Stimulated activated CD8-positive, alpha-beta memory T cell treated with anti-CD3 and anti-CD28 coated beads, Interleukin-12 subunit alpha, Interleukin-12 subunit beta, amount 100 ng/mL, for 1 hour (primary cell): ENCODE data around the gene MEF2A.

Source experiments
- DNase-seq: peaks from one replicate; pipeline ENCODE4 v3.0.0-alpha.2; 2020; ENCODE audit warnings: low read depth

MEF2A gene

GRCh38 chr15:99706557-99707303, 140.9 kb downstream of the MEF2A start:
- no peak for DNase-seq

- no peak for DNase-seq
Measured at GRCh38 chr15:99707473-99708270, 141.9 kb downstream of the MEF2A start.

- DNase-seq = no peak
Measured at GRCh38 chr15:99708563-99708962, 142.8 kb downstream of the MEF2A start.

GRCh38 chr15:99709243-99709986, 143.6 kb downstream of the MEF2A start:
- no peak for DNase-seq

- DNase-seq = no peak
Measured at GRCh38 chr15:99711625-99712024, 145.8 kb downstream of the MEF2A start.

GRCh38 chr15:99712415-99712814, 146.6 kb downstream of the MEF2A start:
- no peak for DNase-seq

- DNase-seq = no peak
Measured at GRCh38 chr15:99716540-99717095, 150.8 kb downstream of the MEF2A start.

- DNase-seq = no peak
Measured at GRCh38 chr15:99717161-99718009, 151.6 kb downstream of the MEF2A start.

- no peak for DNase-seq
Measured at GRCh38 chr15:99718421-99718820, 152.6 kb downstream of the MEF2A start.

GRCh38 chr15:99719096-99719541, 153.3 kb downstream of the MEF2A start:
- DNase-seq = no peak

- DNase-seq = no peak
Measured at GRCh38 chr15:99720533-99720932, 154.7 kb downstream of the MEF2A start.

- no peak for DNase-seq
Measured at GRCh38 chr15:99721104-99721778, 155.5 kb downstream of the MEF2A start.

- DNase-seq = no peak
Measured at GRCh38 chr15:99721896-99722295, 156.1 kb downstream of the MEF2A start.

GRCh38 chr15:99722406-99722805, 156.6 kb downstream of the MEF2A start:
- DNase-seq = no peak

GRCh38 chr15:99726333-99726732, 160.5 kb downstream of the MEF2A start:
- DNase-seq = no peak

GRCh38 chr15:99727330-99727729, 161.5 kb downstream of the MEF2A start:
- no peak for DNase-seq

GRCh38 chr15:99727733-99728132, 161.9 kb downstream of the MEF2A start:
- no peak for DNase-seq

- no peak for DNase-seq
Measured at GRCh38 chr15:99728916-99729315, 163.1 kb downstream of the MEF2A start.

- no peak for DNase-seq
Measured at GRCh38 chr15:99729327-99729726, 163.5 kb downstream of the MEF2A start.

GRCh38 chr15:99729920-99730319, 164.1 kb downstream of the MEF2A start:
- DNase-seq = no peak
